Superior temporal gyrus (tissue), 1 donor: ENCODE data around the gene GPX7.
A peak's percentile ranks its signal among the peaks of the same experiment; 100 is the strongest.

ENCODE experiments used
- DNase-seq: peaks from one replicate; pipeline ENCODE4 v3.0.0-alpha.2; 2016; ENCODE audit errors: extremely low spot score

Gene GPX7

DNA sequence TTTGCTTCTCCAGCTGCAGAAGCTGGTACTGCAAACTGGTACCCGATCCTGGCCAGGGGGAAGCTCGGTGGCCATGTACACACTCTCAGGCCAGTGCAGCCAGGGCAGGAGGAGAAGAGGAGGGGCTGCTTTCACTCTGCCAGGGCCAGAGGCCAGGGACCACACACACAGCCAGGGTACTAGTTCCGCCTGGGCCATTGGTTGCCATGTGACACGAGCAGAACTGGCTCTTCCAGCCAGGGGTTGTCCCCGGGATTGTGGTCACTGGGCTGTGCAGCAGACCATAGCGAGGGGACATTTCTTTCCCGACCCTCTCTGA, 27.1 kb downstream of the GPX7 start:
- peak; percentile 47 for DNase-seq

DNA sequence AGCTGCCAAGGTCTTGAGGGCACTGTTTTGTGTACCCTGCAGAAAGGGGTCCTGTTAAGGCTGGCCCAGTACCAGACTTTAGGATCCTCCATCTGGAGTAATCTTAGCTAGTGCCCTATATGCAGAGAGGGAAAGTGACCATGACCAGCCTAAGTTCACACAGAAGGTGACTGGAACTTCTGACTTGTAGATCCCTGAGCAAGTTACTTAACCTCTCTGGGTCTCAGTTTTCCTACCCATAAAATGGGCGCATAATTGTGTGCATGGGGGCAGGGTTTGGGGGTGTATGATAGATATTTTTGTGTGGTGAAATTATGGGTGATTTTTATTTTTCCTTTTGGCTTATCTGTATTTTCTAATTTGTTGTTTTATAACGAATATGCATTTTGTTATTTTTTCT, 27.5 kb downstream of the GPX7 start:
- DNase-seq = no peak

DNA sequence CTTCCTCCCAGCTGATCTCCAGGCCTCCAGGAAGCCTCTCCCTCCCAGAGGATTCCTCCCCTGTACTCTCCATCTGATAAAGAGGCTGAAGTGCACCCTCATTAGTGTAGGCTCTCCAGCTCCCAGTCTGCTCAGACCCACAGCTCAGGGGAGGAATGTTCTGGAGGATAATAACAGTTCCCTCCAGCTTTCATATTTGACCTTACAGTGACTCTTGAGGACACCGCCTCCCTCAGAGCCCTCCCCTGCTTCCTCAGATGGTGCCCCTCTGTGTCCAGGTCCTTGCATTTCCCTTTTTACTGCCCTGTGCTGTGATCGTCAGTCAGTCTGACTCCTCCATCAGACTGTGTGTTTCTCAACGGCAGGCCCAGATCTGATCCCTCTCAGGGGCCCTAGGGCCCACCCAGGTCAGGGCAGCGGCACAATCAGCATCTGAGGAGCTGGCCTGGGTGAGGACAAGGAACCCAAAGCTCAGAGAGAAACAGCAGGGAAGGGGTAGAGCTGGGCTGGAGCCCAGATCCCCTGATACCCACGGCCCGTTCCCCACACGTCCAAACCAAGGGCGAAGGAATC, 29.7 kb downstream of the GPX7 start:
- DNase-seq = no peak

DNA sequence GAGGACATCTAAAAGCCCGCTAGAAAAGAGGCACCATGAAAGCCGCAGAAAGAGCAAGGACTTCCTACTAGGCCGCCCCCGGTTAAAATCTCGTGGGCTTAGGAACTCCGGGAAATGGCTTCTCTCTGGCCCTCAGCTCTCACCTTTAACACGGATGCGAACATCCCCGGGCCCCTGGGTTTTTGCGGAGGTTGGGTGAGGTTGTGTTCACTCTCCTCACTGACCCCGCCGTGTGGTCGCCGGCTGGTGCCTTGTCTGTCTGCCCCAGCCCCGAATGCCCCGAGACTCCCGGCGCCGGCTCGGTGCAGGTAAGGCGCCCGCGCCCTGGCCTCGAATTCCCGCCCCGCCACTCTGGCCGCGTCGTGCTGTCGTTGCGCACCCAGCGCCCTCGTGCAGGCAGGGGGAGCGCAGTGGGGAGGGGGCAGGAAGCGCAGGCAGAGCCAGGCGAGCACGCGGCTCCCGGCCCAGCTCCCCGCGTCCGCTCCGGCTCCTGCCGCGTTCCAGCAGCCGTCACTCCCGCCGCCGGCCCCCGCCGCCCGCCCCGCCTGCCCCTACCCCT, 30.6 kb downstream of the GPX7 start, which contains the start of gene SHISAL2A:
Gene SHISAL2A (plus strand): TSS at position 437 of the 559 bp plus-strand sequence. CDS start 326 bp downstream, outside the sequence.
- no peak for DNase-seq

DNA sequence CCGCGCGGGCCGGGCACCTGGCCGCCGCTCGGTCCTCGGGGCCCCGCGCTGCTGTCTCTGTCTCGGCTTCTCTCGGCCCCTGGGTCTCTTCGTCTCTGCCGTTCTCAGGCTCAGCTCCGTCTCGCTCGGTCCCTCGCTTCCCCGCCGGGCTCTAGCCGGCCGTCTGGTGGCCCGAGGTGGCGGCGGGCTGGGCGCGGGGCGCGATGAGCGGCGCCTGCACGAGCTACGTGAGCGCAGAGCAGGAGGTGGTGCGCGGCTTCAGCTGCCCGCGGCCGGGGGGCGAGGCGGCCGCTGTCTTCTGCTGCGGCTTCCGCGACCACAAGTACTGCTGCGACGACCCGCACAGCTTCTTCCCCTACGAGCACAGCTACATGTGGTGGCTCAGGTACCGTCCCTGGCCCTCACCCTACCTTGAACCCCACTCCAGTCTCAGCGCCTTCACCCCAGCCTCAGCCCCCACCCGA, 31.2 kb downstream of the GPX7 start:
- no peak for DNase-seq

DNA sequence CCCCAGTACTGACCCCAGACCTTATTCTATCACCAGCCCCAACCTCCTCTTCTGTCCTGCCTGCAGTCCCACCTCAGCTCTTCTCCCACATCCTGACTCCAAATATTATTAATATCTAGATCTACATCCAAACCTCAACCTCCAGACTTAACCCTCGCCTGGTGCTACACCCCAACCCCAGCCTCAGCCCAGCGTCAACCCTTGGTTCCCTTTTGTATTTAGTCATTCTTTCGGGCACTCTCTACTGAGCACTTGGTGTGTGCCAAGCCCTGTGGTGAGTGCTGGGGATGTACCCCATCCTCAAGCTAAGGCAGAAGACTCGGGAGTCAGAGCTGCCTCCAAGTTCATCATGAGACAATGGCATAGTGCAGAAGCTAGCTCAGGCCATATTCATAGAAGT, 31.9 kb downstream of the GPX7 start:
- DNase-seq = no peak

DNA sequence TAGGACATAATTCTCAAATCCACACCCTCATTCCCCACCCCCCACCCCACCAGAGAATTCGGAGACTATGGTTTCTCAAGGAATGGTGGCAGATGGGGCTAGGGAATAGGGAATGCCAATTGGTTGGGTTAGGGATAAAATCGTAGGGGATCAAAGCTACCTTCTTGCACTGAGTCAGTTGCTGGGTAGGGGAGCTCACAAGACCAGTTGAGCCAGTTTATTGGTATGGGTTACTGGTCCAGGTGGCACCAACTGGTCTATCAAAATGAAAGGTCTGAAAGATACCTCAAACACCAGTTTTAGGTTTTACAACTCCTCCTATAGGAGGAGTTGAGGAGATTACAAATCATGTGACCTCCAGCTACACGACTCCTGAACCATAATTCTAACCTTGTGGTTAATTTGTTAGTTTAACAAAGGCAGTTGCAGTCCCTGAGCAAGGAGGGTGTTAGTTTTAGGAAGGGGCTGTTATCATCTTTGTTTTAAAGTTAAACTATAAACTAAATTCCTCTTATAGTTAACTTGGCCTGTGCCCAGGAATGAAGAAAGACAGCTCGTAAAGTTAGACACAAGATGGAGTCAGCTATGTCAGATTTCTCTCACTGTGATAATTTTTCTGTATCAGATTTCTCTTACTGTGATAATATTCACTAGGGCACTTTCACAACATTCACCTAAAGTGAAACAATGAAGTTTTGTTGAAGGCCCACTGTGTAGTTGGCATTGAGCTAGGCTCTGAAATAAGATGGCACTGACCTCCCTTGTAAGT, 33.3 kb downstream of the GPX7 start:
- no peak for DNase-seq

DNA sequence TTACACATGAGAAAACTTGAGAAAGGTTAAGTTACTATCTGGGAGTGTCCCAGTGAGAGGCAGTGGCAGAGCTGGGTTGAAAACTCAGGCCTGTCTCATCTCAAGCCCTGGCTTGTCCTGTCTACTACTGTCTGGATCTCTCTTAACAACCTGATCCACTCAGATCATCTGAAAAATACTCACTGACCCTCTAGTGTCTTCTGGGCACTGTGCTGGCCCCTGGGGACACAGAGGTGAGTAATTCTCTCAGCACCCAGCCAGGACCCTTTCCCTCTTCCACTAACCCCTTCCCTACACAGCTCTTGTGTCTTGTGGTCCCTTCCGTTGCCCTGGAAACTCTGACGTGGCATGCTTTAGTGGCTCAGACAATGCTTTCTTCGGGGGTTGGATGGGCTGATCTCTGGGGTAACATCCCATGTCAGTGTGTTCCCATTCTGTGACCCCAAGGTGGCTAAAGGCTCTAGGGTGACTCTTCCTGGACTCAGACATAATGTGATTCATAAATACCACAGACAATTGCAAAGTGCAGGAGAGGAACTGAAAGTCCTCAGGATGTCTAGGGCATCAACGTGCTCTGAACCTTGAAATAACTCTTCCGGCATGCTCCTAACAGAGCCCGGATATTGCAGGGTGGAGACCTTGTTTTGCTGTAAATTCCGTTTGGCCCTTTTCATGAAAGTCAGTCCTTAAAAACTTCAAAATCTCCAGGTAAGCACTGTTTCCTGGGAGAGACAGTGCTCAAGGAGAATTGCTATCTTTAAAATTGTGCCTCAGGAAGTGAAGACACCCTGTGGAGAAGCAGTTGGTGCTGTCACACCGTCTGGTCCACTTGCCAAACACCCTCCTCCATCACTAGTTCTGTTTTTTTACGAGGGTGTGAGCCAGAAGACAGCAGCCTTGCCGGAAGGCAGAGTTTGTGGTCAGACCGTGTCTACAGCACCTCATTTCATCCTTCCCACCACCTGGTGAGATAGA, 34.8 kb downstream of the GPX7 start:
- no peak for DNase-seq

DNA sequence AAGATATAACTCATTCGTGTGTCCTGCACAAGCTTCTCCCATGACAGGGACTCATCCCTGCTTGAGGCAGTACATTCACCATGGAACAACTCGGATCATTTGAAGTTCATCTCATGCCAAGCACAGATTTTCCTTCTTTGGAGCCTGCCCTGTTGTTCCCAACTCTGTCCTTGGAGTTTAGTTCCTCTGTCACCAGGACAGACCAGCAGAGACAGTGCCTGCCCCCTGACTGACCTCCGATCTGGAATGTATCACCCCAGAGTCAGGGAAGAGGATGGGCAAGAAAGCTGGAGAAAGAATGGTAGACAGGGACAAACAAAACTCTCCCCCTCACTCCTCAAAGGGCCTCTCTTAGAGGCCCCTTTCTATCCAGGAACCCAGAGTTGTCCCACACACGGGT, 35.8 kb downstream of the GPX7 start:
- no peak for DNase-seq

DNA sequence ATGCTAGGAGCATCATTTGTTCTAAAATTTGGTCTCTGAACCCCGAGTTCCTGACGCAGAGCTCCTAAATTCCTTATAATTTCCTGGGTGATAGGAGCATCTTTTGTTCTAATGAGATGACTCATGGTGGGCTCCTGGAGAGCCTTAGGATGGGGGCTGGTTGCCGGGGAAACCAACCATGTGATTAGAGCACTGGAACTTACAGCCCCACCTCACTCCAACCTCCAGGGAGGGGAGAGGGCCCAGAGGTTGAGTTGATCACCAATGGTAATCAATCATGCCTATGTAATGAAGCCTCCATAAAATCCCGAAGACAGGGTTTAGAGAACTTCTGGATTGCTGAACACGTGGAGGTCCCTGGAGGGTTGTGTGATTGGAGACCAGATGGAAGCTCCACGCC, 38.5 kb downstream of the GPX7 start:
- DNase-seq = no peak

DNA sequence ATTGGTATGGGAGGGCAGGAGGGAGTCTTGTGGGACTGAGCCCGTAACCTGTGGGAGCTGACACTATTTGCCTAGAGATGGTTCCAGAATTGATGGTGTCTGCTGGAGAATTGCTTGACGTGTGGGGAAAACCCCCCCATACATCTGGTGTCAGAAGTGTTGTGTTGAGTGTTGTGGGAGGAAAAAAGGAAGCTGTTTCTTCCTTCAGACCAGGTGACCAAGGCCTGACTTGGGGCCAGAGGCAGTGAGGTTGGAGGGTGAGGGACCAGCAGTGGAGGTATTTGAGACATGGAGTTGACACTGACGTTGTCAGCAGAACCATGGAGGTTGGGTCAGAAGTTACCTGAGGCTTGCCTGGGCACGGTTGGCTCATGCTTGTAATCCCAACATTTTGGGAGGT, 39.1 kb downstream of the GPX7 start:
- DNase-seq = no peak

DNA sequence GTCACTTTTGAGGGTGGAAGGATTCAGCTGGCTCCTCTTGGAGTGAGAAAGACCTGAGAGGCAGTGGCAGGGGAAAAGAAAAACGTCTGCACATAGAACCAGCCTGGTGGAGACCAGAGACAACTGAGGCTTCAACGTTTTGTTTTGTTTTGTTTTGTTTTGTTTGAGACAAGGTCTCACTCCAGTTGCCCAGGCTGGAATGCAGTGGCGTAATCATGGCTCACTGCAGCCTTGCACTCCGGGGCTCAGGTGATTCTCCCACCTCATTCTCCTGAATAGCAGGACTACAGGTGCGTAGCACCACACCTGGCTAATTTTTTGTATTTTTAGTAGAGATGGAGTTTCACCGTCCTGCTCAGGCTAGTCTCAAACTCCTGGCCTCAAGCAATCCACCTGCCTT, 43.1 kb downstream of the GPX7 start:
- DNase-seq = no peak

DNA sequence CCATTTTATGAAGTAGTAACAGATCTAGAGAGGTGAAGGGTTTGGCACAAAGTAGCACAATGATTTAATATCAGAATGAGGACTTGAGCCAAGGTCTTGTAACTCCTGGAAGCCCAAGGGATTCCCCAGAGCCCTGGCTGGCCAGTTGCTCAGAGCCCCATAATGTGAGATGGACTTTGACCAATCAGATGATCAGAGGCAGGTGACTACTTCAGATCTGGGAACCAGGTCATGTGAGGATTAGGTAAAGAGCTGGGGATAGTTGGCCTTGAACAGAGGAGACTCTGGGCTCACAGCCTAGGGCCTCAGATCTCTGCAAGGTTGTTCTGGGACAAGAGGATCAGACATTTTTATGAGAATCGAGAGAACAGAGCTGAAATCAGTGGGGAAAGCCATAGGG, 49.7 kb downstream of the GPX7 start:
- DNase-seq = no peak

DNA sequence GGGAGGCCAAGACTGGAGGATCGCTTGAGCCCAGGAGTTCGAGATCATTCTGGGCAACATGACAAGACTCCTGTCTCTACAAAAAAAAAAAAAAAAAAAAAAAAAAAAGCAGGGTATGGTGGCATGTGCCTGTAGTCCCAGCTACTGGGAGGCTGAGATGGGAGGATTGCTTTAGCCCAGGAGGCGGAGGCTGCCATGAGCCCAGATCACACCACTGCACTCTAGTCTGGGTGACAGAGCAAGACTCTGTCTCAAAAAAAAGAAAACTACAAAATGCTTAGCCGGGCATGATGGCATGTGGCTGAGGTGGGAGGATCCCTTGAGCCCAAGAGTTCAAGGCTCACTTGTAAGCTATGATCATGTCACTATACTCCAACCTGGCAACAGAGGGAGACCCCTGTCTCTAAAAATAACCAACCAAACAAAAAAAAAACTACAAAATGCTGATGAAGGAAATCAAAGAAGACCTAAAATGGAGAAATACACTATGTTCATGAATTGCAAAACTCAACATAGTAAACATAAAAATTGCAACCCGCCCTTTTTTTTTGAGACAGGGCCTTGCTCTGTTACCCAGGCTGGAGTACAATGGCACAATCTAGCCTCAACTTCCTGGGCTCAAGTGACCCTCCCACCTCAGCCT, 51.2 kb downstream of the GPX7 start:
- no peak for DNase-seq

DNA sequence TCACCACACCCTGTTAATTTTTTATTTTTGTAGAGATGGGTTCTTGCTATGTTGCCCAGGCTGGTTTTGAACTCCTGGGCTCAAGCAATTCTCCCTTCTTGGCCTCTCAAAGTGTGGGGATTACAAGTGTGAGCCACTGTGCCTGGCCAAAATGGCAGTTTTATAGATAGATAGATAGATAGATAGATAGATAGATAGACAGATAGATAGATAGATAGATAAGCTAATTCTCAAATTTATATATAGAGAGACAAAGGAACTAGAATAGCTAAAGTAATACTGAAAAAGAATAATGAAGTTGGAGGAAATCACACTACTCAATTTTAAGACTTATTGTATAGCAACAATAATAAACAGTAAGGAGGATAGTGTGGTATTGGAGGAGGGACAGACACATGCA, 51.9 kb downstream of the GPX7 start:
- DNase-seq = no peak

DNA sequence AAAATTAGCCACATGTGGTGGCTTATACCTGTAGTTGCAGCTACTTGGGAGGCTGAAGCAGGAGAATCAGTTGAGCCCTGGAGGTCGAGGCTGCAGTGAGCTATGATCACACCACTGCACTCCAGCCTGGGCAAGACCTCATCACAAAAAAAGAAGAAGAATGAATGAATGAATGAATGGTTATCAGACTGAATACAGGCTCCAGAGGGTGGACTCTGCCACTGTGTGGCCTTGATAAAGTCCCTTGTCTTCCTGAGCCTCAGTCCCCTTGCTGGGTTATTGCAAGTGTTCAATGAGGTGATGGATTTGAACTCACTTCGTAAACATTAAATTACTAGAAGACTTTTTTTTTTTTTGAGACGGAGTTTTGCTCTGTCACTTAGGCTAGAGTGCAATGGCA, 55.5 kb downstream of the GPX7 start:
- DNase-seq = no peak
